HL-60 (cell line): ENCODE results near the gene SP140.

Source experiments
- DNase-seq, 2 experiments: peaks; one replicate each; pipeline ENCODE4 v3.0.0-alpha.2; 2010 to 2020; ENCODE audit warnings: low read depth in 1 of 2, low spot score in 1 of 2
- H3K27ac ChIP-seq: fragments of 250-450 bp; sonication (Bioruptor Pico); replicated peaks from 2 replicates; pipeline ENCODE4 v1.5.1; 2020; ENCODE audit warnings: mild to moderate bottlenecking, moderate library complexity
- H3K27me3 ChIP-seq: fragments of 250-450 bp; sonication (Bioruptor Pico); 2 replicates; pipeline ENCODE4 v1.5.1; 2021; ENCODE audit warnings: mild to moderate bottlenecking, moderate library complexity; ENCODE audit not compliant: insufficient read depth, poor library complexity, severe bottlenecking
- H3K4me3 ChIP-seq: replicated peaks from 2 replicates; pipeline ENCODE4 v1.5.1; 2011; ENCODE audit warnings: mild to moderate bottlenecking, control low read depth, low read length; ENCODE audit not compliant: insufficient read depth
- CTCF ChIP-seq: IDR thresholded peaks from one replicate; pipeline ENCODE4 v1.5.1; 2011; ENCODE audit warnings: low read length, control low read depth, inconsistent platforms; ENCODE audit not compliant: insufficient read depth
- GABPA ChIP-seq: IDR thresholded peaks from 2 replicates; pipeline ENCODE4 v1.6.1; 2012; ENCODE audit warnings: low read depth
- POLR2AphosphoS5 ChIP-seq: IDR thresholded peaks from 2 replicates; pipeline ENCODE4 v1.6.1; 2012; ENCODE audit warnings: low read depth
- SPI1 ChIP-seq: IDR thresholded peaks from 2 replicates; pipeline ENCODE4 v1.6.1; 2012; ENCODE audit warnings: low read depth, mild to moderate bottlenecking, borderline replicate concordance
- TF ChIP-seq, protein P1 (sequence below): IDR thresholded peaks from 2 replicates; pipeline ENCODE4 v1.6.1; 2012; ENCODE audit warnings: low read depth; ENCODE audit not compliant: insufficient replicate concordance

Gene SP140

DNA sequence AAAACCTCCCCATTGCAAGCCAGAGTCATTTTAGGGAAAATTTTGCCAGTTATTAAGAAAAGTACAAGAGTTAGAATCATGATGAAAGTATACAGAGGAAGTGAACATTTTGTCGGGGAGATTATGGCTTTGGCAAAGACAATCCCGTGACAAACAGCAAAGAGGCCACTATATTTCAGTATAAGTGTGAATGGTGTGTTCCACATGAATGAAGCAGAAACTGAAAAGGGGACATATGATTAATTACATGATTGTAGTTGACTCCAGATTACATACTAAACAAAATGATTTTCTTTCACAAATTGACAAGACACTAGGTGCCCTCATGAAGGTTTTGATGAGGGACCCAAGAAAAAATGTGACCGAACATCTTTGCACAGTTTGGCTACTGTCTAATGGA is 42.0 kb downstream of the SP140 start:
- Histone ChIP-seq H3K27me3 (no peaks in the 10 kb centered on the region), H3K27ac (no peak overlapping the region), H3K4me3 (no peak overlapping the region)
- no peak for TF ChIP-seq SPI1
- DNase-seq, result no peak

DNA sequence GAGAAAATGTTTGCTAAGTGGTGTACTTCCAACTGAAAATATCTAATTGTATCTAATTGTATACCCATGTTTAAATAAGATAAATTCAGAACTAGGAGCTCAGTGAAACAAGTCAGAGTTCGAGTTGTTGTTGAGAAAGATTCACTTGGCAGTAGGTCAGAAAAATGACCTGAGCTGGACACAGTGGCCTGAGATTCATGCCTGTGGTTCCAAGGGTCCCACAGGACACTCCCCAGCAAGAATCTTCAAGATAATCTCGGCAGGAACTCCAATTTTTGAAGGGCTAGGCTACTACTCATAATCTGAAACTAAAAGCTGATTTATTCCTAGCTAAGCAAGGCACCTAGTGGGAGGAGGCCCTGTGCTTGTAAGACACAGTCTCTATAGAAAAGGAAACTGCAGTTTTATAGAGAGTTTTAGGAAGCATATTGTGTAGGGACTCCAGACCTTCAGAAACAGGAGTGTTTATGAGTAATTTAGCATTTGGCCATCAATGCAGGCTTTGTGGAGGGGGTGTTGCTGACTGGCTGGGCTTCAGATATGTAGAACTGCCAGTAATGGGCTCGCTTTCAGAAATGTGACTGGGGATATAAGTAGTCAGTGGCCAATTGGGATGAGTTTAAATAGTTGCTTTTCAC is 43.2 kb downstream of the SP140 start:
- DNase-seq, result no peak
- no peak for TF ChIP-seq SPI1
- TF ChIP-seq POLR2AphosphoS5, result no peak
- TF ChIP-seq GABPA, result no peak
- no peak for TF ChIP-seq CTCF
- TF ChIP-seq, protein P1, sequence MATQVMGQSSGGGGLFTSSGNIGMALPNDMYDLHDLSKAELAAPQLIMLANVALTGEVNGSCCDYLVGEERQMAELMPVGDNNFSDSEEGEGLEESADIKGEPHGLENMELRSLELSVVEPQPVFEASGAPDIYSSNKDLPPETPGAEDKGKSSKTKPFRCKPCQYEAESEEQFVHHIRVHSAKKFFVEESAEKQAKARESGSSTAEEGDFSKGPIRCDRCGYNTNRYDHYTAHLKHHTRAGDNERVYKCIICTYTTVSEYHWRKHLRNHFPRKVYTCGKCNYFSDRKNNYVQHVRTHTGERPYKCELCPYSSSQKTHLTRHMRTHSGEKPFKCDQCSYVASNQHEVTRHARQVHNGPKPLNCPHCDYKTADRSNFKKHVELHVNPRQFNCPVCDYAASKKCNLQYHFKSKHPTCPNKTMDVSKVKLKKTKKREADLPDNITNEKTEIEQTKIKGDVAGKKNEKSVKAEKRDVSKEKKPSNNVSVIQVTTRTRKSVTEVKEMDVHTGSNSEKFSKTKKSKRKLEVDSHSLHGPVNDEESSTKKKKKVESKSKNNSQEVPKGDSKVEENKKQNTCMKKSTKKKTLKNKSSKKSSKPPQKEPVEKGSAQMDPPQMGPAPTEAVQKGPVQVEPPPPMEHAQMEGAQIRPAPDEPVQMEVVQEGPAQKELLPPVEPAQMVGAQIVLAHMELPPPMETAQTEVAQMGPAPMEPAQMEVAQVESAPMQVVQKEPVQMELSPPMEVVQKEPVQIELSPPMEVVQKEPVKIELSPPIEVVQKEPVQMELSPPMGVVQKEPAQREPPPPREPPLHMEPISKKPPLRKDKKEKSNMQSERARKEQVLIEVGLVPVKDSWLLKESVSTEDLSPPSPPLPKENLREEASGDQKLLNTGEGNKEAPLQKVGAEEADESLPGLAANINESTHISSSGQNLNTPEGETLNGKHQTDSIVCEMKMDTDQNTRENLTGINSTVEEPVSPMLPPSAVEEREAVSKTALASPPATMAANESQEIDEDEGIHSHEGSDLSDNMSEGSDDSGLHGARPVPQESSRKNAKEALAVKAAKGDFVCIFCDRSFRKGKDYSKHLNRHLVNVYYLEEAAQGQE, result no peak
- no peak overlapping the region for H3K27ac ChIP-seq
- no peak overlapping the region for H3K4me3 ChIP-seq
- no peaks in the 10 kb centered on the region for H3K27me3 ChIP-seq

GRCh38 chr2:230269715-230270114 is 44.2 kb downstream of the SP140 start:
- no peaks in the 10 kb centered on the region for H3K27me3 ChIP-seq
- H3K27ac ChIP-seq, result no peak overlapping the region

More at GRCh38 chr2:230269715-230270114, 44.2 kb downstream of the SP140 start:
- DNase-seq, result no peak
- TF ChIP-seq SPI1 (no peak), CTCF (no peak)
- TF ChIP-seq, protein P1, result no peak
- no peak overlapping the region for H3K4me3 ChIP-seq
